ENCODE results near the gene C1QL4. TPM values are rescaled to one million over a fixed set of nuclear protein-coding genes. Genes with fewer than 3 reads are reported as not detected.

The C1QL4 gene
- total RNA-seq, 1 donor from 2014 or later: not detected

DNA sequence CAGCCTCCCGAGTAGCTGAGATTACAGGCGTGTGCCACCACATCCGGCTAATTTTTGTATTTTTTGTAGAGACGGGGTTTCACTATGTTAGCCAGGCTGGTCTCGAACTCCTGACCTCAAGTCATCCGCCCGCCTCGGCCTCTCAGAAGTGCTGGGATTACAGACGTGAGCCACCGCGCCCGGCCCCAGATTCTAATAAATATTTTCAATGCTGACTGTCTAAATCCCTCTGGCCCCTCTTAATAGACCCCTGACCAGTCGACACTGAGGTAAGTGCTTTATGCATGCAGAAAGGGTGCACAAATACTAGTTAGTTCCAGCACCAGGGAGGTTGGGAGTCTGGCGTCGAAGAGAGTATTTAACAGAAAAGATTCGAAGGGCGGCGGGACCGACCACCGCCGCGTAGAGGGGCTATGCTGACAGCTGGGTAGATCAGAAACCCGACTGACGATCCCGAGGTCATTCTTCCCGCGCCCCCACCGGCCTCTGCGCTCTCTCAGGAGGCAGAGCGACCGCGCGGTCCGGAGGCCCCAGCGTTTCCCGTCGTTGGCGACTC, 29.2 kb upstream of the C1QL4 start:
- no peaks in the 10 kb centered on the region for H3K9me3 Mint-ChIP-seq (ENCODE audit: unreplicated experiment)
- H3K4me1 Mint-ChIP-seq (ENCODE audit: unreplicated experiment): peaks cover 38% of the 10 kb centered on the region
- TF ChIP-seq, protein P1, sequence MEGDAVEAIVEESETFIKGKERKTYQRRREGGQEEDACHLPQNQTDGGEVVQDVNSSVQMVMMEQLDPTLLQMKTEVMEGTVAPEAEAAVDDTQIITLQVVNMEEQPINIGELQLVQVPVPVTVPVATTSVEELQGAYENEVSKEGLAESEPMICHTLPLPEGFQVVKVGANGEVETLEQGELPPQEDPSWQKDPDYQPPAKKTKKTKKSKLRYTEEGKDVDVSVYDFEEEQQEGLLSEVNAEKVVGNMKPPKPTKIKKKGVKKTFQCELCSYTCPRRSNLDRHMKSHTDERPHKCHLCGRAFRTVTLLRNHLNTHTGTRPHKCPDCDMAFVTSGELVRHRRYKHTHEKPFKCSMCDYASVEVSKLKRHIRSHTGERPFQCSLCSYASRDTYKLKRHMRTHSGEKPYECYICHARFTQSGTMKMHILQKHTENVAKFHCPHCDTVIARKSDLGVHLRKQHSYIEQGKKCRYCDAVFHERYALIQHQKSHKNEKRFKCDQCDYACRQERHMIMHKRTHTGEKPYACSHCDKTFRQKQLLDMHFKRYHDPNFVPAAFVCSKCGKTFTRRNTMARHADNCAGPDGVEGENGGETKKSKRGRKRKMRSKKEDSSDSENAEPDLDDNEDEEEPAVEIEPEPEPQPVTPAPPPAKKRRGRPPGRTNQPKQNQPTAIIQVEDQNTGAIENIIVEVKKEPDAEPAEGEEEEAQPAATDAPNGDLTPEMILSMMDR (IDR thresholded peaks at IDR 0.05): no peak
- DNase-seq (ENCODE audit: extremely low spot score, unreplicated experiment): no peak
- H3K36me3 Mint-ChIP-seq (ENCODE audit: unreplicated experiment): no peaks in the 10 kb centered on the region
- H3K27me3 Mint-ChIP-seq (ENCODE audit: unreplicated experiment): no peaks in the 10 kb centered on the region
- peak overlapping the region; percentile 90 for H3K4me3 Mint-ChIP-seq (ENCODE audit: unreplicated experiment)
- H3K27ac Mint-ChIP-seq (ENCODE audit: unreplicated experiment): peak overlapping the region; percentile 92

DNA sequence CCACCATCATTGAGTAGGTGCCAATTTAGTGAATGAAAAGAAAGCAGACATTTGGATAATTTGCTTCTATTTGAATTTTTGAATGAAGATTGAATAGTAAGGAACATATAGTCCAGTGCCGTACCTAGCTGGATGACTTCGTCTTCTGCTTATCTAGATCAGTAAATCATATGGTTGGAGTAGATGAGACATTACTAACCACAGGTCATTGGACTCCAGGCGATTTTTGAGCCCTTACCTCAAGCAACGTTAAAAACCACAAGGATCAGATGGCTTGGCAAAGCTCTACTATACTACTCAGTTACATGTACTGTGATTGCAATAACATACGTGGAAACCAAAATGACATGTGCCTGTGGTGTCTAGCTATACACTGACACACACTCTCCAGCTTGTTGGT, 28.6 kb upstream of the C1QL4 start:
- TF ChIP-seq, protein P1 (IDR thresholded peaks at IDR 0.05): no peak
- DNase-seq (ENCODE audit: extremely low spot score, unreplicated experiment): no peak

DNA sequence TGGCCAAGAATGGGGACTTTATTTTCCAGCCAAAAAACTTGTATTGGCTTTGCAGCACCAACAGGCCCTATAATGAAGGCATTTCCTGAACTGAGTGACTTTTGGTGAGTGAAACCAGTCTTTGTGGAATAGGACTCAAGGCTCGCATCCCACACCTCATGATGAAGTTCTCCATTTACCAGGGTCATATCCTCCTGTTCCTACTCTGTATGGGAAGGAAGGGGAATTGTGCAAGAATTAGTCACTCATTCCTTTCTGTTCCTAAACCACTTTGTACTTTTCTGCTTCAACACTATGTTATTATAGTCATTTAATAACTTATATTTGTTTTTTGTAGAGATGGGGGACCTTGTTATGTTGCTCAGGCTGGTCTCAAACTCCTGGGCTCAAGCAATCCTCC, 28.0 kb upstream of the C1QL4 start:
- no peak overlapping the region for H3K4me3 Mint-ChIP-seq (ENCODE audit: unreplicated experiment)
- no peak overlapping the region for H3K27ac Mint-ChIP-seq (ENCODE audit: unreplicated experiment)
- H3K9me3 Mint-ChIP-seq (ENCODE audit: unreplicated experiment): no peaks in the 10 kb centered on the region
- no peaks in the 10 kb centered on the region for H3K27me3 Mint-ChIP-seq (ENCODE audit: unreplicated experiment)
- no peaks in the 10 kb centered on the region for H3K36me3 Mint-ChIP-seq (ENCODE audit: unreplicated experiment)
- TF ChIP-seq, protein P1 (IDR thresholded peaks at IDR 0.05): no peak
- H3K4me1 Mint-ChIP-seq (ENCODE audit: unreplicated experiment): peaks cover 31% of the 10 kb centered on the region
- no peak for DNase-seq (ENCODE audit: extremely low spot score, unreplicated experiment)

More for the DNA sequence above, 28.6 kb upstream of the C1QL4 start:
- Mint-ChIP-seq H3K36me3 (ENCODE audit: unreplicated experiment) (no peaks in the 10 kb centered on the region), H3K4me3 (ENCODE audit: unreplicated experiment) (peak overlapping the region; percentile 90), H3K9me3 (ENCODE audit: unreplicated experiment) (no peaks in the 10 kb centered on the region), H3K27ac (ENCODE audit: unreplicated experiment) (no peak overlapping the region), H3K27me3 (ENCODE audit: unreplicated experiment) (no peaks in the 10 kb centered on the region), H3K4me1 (ENCODE audit: unreplicated experiment) (peaks cover 36% of the 10 kb centered on the region)

DNA sequence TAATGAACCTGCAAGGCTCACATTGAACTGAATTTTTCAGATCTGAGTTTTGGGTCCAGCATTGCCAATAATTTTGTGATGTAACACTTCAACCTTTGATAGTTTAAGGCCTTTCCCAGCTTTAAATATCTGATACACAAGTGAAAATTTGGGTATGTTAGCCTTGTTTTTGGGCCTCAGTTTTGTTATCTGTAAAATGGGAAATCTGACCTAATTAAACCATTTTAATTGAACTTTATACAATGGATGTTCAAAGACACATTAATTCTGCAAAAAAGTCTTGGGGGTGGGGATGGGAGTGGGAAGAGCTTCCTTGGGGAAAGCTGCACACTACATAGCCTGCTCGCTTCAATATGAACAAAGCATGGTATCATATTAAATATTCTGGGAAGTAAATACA, 25.1 kb upstream of the C1QL4 start:
- TF ChIP-seq, protein P1 (IDR thresholded peaks at IDR 0.05): no peak
- no peak overlapping the region for H3K27ac Mint-ChIP-seq (ENCODE audit: unreplicated experiment)
- peaks cover 20% of the 10 kb centered on the region for H3K4me1 Mint-ChIP-seq (ENCODE audit: unreplicated experiment)
- no peak for DNase-seq (ENCODE audit: extremely low spot score, unreplicated experiment)
- H3K9me3 Mint-ChIP-seq (ENCODE audit: unreplicated experiment): no peaks in the 10 kb centered on the region
- no peaks in the 10 kb centered on the region for H3K36me3 Mint-ChIP-seq (ENCODE audit: unreplicated experiment)
- H3K4me3 Mint-ChIP-seq (ENCODE audit: unreplicated experiment): no peak overlapping the region
- H3K27me3 Mint-ChIP-seq (ENCODE audit: unreplicated experiment): peaks cover 1% of the 10 kb centered on the region

DNA sequence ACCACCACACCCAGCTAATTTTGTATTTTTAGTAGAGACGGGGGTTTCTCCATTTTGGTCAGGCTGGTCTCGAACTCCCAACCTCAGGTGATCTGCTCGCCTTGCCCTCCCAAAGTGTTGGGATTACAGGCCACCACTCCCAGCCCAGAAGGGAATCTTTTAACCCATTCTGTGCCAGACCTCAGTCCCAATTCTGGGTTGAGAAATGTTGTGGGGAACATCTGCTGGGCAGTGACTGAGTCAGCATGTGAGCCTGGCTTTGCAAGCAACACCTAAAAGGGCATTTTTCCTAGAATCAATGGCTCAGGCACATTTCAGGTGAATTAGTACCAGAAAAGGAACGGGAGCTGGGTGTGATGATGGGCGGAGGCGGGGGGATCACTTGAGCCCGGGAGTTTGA, 22.7 kb upstream of the C1QL4 start:
- H3K27ac Mint-ChIP-seq (ENCODE audit: unreplicated experiment): no peak overlapping the region
- DNase-seq (ENCODE audit: extremely low spot score, unreplicated experiment): peak; percentile 48

More for the DNA sequence above, 22.7 kb upstream of the C1QL4 start:
- peaks cover 13% of the 10 kb centered on the region for H3K4me1 Mint-ChIP-seq (ENCODE audit: unreplicated experiment)
- TF ChIP-seq, protein P1 (IDR thresholded peaks at IDR 0.05): no peak
- H3K4me3 Mint-ChIP-seq (ENCODE audit: unreplicated experiment): no peak overlapping the region
- H3K27me3 Mint-ChIP-seq (ENCODE audit: unreplicated experiment): peaks cover 9% of the 10 kb centered on the region
- no peaks in the 10 kb centered on the region for H3K36me3 Mint-ChIP-seq (ENCODE audit: unreplicated experiment)
- no peaks in the 10 kb centered on the region for H3K9me3 Mint-ChIP-seq (ENCODE audit: unreplicated experiment)
